Upper lobe of right lung (tissue), 1 donor: Measurements from ENCODE around the gene PARD3. TPM values are rescaled to one million over a fixed set of nuclear protein-coding genes. Genes with fewer than 3 reads are reported as not detected.

Experiments
- ATAC-seq: fragments of 200-7000 bp; cut with Tn5 transposase; one replicate; pipeline ENCODE4 v1.9.1; 2020; ENCODE audit warnings: mild to moderate bottlenecking, moderate library complexity
- DNase-seq: peaks from one replicate; pipeline ENCODE4 v3.0.0-alpha.2; 2020
- H3K27ac ChIP-seq: fragments of 200-600 bp; one replicate; pipeline ENCODE4 v1.8.0; 2022
- H3K27me3 ChIP-seq: fragments of 200-600 bp; one replicate; pipeline ENCODE4 v1.8.0; 2022; ENCODE audit warnings: mild to moderate bottlenecking
- H3K36me3 ChIP-seq: fragments of 200-600 bp; one replicate; pipeline ENCODE4 v1.8.0; 2022
- H3K4me1 ChIP-seq: fragments of 200-600 bp; one replicate; pipeline ENCODE4 v1.8.0; 2022
- H3K4me3 ChIP-seq: fragments of 200-600 bp; one replicate; pipeline ENCODE4 v1.8.0; 2022; ENCODE audit warnings: mild to moderate bottlenecking
- H3K9me3 ChIP-seq: fragments of 200-600 bp; one replicate; pipeline ENCODE4 v1.8.0; 2022
- intact Hi-C: fragments of 100-400 bp; cut with DNase I; formaldehyde crosslinking; loops from one replicate; pipeline ENCODE4 v1.11.0; 2022
- total RNA-seq: library from RNA; stranded (reverse); fragmentation: NEBNext Ultra II Directional; extraction: Animal tissue kit (Norgen Biotek cat#: 25700); gene quantifications from one replicate; pipeline ENCODE4 v1.2.1, GENCODE V29; 2021
- TF ChIP-seq, protein P1 (sequence below): fragments of 200-600 bp; IDR thresholded peaks from one replicate; pipeline ENCODE4 v1.8.0; 2022; ENCODE audit warnings: antibody characterized with exemption
- donor health status: DM: no; HTN: yes; CAD: no; lungs with severe emphysema.

The PARD3 gene
- total RNA-seq, 1 donor from 2014 or later, result 38.5 TPM

DNA sequence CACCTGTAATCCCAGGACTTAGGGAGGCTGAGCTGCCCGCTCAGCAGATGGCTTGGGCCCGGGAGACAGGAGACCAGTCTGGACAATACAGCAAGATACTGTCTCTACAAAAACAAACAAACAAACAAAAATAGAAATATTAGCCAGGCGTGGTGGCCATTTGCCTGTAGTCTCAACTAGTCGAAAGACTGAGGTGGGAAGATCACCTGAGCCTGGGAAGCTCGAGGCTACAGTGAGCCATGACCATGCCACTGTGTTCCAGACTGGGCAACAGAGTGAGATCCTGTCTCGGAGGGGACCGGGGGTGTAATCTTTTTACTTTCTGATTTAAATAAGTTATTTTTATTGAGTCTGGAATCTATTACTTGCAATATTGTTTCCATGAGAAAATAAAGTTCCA is 274.6 kb downstream of the PARD3 start:
- ATAC-seq (no peak), DNase-seq (no peak)
- TF ChIP-seq, protein P1, sequence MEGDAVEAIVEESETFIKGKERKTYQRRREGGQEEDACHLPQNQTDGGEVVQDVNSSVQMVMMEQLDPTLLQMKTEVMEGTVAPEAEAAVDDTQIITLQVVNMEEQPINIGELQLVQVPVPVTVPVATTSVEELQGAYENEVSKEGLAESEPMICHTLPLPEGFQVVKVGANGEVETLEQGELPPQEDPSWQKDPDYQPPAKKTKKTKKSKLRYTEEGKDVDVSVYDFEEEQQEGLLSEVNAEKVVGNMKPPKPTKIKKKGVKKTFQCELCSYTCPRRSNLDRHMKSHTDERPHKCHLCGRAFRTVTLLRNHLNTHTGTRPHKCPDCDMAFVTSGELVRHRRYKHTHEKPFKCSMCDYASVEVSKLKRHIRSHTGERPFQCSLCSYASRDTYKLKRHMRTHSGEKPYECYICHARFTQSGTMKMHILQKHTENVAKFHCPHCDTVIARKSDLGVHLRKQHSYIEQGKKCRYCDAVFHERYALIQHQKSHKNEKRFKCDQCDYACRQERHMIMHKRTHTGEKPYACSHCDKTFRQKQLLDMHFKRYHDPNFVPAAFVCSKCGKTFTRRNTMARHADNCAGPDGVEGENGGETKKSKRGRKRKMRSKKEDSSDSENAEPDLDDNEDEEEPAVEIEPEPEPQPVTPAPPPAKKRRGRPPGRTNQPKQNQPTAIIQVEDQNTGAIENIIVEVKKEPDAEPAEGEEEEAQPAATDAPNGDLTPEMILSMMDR, result no peak
- no peaks in the 10 kb centered on the region for H3K27me3 ChIP-seq
- no peak overlapping the region for H3K4me3 ChIP-seq
- no peaks in the 10 kb centered on the region for H3K9me3 ChIP-seq
- H3K36me3 ChIP-seq, result no peaks in the 10 kb centered on the region
- intact Hi-C loops, result no loop called here
- H3K27ac ChIP-seq, result no peak overlapping the region
- peaks cover 15% of the 10 kb centered on the region for H3K4me1 ChIP-seq

DNA sequence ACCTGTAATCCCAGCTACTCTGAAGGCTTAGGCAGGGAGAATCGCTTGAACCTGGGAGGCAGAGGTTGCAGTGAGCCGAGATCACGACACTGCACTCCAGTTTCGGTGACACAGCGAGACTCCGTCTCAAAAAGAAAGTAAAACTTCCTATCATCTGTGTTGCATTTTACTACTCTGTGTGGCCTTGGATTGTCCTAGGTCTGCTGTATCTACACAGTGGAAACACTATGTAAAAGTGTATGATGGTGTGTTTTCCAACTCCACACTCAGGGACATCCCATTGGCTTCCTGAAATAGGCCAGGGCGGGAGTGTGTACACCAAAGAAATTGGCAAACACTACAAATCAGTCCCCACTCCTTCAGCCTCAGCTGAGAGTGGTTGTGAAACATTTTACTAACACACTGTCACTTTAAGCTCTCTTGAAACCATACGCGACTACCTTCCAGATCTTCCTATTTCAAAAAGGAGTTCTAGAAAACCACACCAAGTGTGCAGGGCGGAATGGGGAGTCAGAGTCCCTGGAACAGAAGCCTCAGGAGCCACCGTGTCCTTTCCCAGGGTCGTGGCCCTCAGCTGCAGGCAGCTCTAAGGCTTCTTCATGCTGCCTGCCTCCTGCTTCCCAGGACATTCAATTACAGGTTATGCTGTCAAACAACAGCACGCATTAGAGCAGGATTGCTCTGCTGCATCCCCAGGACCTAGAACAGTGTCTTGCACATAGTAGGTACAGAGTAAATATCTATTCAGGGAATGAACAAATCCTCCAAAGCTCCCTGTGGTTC is 275.4 kb downstream of the PARD3 start:
- intact Hi-C loops, result no loop called here
- DNase-seq (no peak), ATAC-seq (peak; percentile 88)

DNA sequence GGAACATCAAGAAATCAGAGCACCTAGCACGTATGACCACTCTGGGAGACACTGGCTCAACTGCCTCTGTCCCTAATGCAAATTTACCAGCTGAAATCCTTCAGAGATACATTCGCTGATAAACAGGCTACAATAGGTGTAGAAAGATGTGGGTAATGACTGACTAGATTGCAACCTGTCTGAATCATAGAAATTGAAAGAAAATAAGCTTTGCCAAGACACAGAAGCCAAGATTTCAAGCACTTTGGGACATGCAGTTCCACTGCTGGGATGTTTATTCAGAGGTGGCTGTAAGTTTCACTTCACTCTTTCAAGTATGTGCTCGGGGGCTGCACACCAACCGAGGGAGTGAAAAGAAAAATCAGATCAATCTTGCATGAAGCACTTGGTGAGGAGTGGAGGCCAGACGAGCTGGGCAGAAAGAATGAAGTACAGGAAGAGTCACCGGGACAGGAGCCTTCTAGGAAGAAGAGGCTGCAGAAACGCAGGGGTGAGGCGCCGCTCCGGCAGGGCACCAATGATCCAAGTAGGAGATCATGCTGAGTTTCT is 276.7 kb downstream of the PARD3 start:
- ATAC-seq, result no peak
- H3K27ac ChIP-seq, result peak overlapping the region; percentile 38

More for the DNA sequence above, 275.4 kb downstream of the PARD3 start:
- H3K27me3 ChIP-seq, result no peaks in the 10 kb centered on the region
- H3K9me3 ChIP-seq, result no peaks in the 10 kb centered on the region
- peak overlapping the region; percentile 40 for H3K4me3 ChIP-seq
- TF ChIP-seq, protein P1, result no peak
- peaks cover 15% of the 10 kb centered on the region for H3K4me1 ChIP-seq
- H3K27ac ChIP-seq, result peak overlapping the region; percentile 66
- no peaks in the 10 kb centered on the region for H3K36me3 ChIP-seq

DNA sequence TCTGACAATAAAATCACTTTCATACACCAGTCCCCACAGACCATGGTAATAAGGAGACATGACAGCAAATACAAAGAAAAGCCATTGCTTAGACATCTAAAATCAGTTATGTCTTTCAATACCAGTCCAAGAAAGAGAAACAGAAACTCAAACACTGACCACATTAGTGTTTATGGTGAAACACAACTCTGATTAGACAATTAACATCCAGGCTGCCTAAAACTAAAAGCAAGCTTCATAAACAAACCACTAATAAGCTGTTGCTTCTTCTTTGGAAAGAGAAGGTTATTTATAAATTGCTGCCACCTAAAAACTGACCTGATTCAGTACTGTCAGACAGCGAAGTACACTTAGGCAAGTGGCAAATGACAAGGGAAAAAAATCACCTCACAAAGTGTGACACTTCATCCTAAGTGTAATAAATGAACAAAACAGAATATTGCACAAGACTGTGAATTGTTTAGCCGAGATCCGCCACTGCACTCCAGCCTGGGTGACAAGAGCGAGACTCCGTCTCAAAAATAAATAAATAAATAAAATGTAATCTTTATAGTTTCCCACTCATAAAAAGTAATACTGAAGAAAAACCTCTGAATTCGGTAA is 277.4 kb downstream of the PARD3 start:
- H3K27me3 ChIP-seq, result no peaks in the 10 kb centered on the region
- no peaks in the 10 kb centered on the region for H3K9me3 ChIP-seq
- intact Hi-C loops, result no loop called here
- ATAC-seq (no peak), DNase-seq (no peak)
- H3K27ac ChIP-seq, result peak overlapping the region; percentile 38
- peaks cover 15% of the 10 kb centered on the region for H3K4me1 ChIP-seq
- TF ChIP-seq, protein P1, result no peak
- peak overlapping the region; percentile 40 for H3K4me3 ChIP-seq
- H3K36me3 ChIP-seq, result no peaks in the 10 kb centered on the region

More for the DNA sequence above, 276.7 kb downstream of the PARD3 start:
- Histone ChIP-seq H3K27me3 (no peaks in the 10 kb centered on the region), H3K4me1 (peaks cover 15% of the 10 kb centered on the region), H3K4me3 (peak overlapping the region; percentile 40), H3K36me3 (no peaks in the 10 kb centered on the region), H3K9me3 (no peaks in the 10 kb centered on the region)
- TF ChIP-seq, protein P1, result no peak
- DNase-seq, result no peak
- intact Hi-C loops, result no loop called here

DNA sequence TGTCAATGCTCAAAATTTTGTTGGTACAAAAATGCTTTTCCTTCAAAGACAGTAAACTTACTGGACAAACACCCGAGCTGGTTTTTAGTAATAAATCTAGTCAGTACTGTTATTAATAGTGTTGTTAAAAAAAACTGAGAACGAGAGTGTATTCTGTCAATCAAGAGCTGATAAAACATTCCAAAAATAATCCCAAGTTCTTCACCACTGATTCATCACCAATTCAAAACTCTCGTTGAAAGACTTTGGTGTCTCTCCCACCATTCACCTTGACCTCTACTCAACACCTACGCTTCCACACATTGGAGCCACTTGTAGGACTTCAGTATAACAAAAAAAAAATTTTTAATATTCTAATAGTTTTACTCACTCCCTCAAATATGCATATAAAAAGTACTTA is 279.2 kb downstream of the PARD3 start:
- intact Hi-C loops, result no loop called here
- DNase-seq, result no peak
- H3K9me3 ChIP-seq, result no peaks in the 10 kb centered on the region

More for the DNA sequence above, 279.2 kb downstream of the PARD3 start:
- TF ChIP-seq, protein P1, result no peak
- Histone ChIP-seq H3K4me1 (peaks cover 15% of the 10 kb centered on the region), H3K4me3 (no peak overlapping the region), H3K36me3 (no peaks in the 10 kb centered on the region), H3K27me3 (no peaks in the 10 kb centered on the region), H3K27ac (no peak overlapping the region)
- no peak for ATAC-seq
